ENCODE results near the gene TBC1D14.

The TBC1D14 gene

DNA sequence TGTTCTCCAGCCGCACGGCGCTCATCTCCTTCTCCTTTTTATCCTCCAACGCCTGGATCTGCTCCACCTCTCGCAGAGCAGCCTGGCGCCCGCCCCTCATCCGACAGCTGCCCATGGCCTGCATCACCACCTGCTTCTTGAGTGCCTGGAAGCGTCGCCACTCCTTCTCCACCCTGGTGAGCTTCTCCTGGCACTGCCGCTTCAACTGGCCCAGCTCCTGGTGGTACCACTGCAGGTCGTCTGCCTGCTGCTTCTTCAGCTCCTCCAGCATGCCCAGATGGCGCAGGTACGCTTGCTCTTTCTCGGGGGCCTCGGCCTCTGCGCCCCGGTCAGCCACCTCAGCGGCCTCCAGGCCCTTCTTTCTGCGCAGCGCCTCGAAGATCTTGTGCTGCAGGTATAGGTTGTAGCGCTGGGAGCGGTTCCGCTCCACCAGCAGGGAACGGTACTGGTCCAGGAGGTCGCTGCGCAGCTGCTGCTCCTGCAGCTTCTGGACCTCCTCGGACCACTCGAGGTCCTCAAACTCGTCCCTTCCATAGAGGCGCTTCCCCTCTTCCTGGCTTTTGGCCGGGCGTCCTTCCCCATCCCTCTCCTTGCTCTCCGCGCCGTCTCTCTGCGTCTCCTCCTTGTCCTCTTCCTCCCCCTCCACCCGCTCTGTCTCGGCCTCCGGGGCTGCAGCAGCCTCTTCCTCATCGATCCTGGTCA lies 132.3 kb downstream of the TBC1D14 start:
- no peaks in the 10 kb centered on the region for H3K36me3 ChIP-seq (ENCODE audit: control insufficient read depth, insufficient read depth, low read length)
- peaks cover 12% of the 10 kb centered on the region; the same call in 1 of the 2 replicates for H3K4me1 ChIP-seq (ENCODE audit: control insufficient read depth, insufficient read depth, low read length)
- H3K9me3 ChIP-seq (ENCODE audit: control insufficient read depth, insufficient read depth, low read length), result no peaks in the 10 kb centered on the region
- H3K27me3 ChIP-seq (ENCODE audit: control insufficient read depth, insufficient read depth, low read length), result peaks cover 22% of the 10 kb centered on the region
- no peak overlapping the region for H3K9ac ChIP-seq (ENCODE audit: low read depth, low read length)
- peak overlapping the region; percentile 71 for H3K4me3 ChIP-seq (ENCODE audit: low read depth, low read length)
- H3K27ac ChIP-seq (ENCODE audit: low read depth, low read length), result no peak overlapping the region

DNA sequence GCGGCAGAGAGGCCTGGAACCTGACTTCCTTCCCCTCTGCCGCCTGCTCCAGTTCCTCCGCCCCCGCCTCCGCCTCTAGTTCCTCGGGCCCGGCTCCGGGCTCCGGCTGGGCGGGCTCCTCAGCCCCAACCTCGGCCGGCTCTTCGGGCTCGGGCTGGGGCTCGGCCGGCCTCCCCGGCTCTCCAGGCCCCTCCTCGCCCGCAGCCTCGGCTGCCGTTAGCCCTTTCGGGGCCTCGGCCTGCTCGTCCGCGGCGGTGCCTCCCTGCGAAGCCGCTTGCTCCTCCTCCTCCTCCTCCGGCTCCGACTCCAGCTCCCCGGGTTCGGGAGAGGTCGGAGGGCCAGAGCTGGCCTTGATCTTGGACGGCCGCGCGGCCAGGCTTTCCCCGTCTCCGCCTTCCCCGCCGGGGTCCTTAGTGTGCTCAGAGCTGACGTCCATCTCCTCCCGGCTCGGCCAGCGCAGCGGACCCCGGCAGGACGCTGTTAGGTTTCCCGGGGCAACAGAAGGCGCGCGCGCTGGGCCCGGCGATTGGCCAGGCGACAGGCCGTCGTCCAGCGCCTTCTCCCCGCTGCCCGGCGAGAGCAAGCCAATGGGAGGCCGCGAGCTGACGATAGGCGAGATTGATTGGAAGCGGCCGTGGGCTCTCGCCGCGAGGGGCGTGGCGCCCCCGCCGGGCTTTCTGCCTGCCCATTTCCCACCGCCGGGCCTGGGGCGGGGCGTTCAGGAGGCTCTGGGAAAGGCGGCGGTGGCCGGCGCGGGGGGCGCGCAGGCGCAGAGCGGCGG lies 133.1 kb downstream of the TBC1D14 start:
- Histone ChIP-seq H3K4me3 (ENCODE audit: low read depth, low read length) (peak overlapping the region; percentile 71), H3K36me3 (ENCODE audit: control insufficient read depth, insufficient read depth, low read length) (no peaks in the 10 kb centered on the region), H3K9me3 (ENCODE audit: control insufficient read depth, insufficient read depth, low read length) (no peaks in the 10 kb centered on the region), H3K27me3 (ENCODE audit: control insufficient read depth, insufficient read depth, low read length) (peaks cover 22% of the 10 kb centered on the region), H3K27ac (ENCODE audit: low read depth, low read length) (peak overlapping the region; percentile 33), H3K4me1 (ENCODE audit: control insufficient read depth, insufficient read depth, low read length) (peaks cover 12% of the 10 kb centered on the region; the same call in 1 of the 2 replicates), H3K9ac (ENCODE audit: low read depth, low read length) (no peak overlapping the region)

DNA sequence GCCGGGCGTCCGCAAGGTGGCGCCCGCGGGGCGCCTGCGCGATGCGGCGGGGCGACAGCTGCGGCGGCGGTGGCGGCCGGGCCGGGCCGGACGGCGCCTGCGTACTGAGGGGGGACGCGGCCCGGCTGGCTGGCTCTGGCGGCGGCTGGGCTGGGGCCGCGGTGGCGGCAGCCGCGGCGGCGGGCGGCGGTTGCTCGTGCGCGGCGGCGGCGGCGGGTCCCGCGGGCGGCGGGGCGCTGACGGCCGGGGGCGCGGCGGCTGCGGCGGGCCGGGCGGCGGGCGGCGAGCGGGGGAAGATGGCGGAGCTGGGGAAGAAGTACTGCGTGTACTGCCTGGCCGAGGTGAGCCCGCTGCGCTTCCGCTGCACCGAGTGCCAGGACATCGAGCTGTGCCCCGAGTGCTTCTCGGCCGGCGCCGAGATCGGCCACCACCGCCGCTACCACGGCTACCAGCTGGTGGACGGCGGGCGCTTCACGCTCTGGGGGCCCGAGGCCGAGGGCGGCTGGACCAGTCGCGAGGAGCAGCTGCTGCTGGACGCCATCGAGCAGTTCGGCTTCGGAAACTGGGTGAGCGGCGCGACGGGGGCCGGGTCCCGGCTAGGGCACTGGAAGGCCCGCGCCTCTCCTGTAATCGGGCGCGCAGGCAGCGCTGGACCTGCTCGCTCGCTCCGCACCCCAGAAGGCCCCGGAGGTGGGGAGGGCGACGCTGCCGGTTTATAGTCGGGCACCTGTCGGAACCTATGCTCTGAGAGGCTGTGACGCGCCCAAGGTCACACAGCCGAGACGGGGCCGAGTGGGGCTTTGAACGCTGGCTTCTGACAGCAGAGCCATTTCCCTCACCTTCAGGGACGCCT lies 133.9 kb downstream of the TBC1D14 start, which contains the start of gene TADA2B:
TSS of gene TADA2B (plus strand) at position 89 of the 853 bp plus-strand sequence. CDS start at position 297, 208 bp downstream.
- peaks cover 22% of the 10 kb centered on the region for H3K27me3 ChIP-seq (ENCODE audit: control insufficient read depth, insufficient read depth, low read length)
- H3K27ac ChIP-seq (ENCODE audit: low read depth, low read length), result peak within 1 kb of the TSS; percentile 47
- peaks cover 12% of the 10 kb centered on the region; the same call in 1 of the 2 replicates for H3K4me1 ChIP-seq (ENCODE audit: control insufficient read depth, insufficient read depth, low read length)
- no peaks in the 10 kb centered on the region for H3K9me3 ChIP-seq (ENCODE audit: control insufficient read depth, insufficient read depth, low read length)
- peak within 1 kb of the TSS; percentile 97 for H3K4me3 ChIP-seq (ENCODE audit: low read depth, low read length)
- no peaks in the 10 kb centered on the region for H3K36me3 ChIP-seq (ENCODE audit: control insufficient read depth, insufficient read depth, low read length)
- peak within 1 kb of the TSS; percentile 81 for H3K9ac ChIP-seq (ENCODE audit: low read depth, low read length)

DNA sequence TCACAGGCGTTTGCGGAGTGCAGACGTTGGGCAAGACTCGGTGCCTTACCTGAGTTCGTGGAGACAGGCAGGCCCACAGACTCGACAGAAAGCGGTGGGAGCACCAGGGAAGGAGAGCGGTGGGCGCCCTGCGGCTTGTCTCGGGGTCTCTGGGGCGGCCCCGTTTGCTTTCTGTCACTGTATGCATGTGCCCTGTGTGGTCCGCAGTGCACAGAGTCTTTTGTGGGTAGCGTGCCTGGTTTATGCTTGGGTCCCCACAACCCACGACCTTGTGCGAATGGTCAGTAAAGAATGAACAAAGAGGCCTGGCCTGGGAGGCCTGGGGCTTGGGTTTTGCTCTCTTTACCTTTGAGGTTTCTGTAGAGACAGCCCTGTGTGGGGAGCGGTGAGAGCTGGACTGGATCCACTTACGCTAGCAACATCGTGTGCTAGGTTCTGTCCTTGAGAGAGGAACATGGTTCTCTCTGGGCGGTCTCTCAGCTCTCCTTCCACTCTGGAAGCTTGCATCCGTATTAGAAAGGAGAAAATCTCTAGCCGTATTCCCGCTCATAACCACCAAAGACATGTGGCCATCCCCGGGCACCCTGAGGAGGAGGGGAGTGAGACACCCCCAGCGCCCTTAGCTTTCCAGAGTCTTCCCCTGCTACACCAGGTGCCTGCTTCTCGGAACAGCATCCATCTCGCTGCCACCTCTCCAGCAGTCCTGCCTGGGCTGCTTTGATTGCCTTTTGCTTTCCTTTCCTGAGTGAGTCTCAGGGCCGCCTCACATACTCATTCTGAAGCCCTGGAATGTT lies 134.7 kb downstream of the TBC1D14 start:
- peak overlapping the region; percentile 81; the same call in 1 of the 2 replicates for H3K9ac ChIP-seq (ENCODE audit: low read depth, low read length)
- no peaks in the 10 kb centered on the region for H3K36me3 ChIP-seq (ENCODE audit: control insufficient read depth, insufficient read depth, low read length)
- no peaks in the 10 kb centered on the region for H3K9me3 ChIP-seq (ENCODE audit: control insufficient read depth, insufficient read depth, low read length)
- H3K4me3 ChIP-seq (ENCODE audit: low read depth, low read length), result peak overlapping the region; percentile 97
- peaks cover 22% of the 10 kb centered on the region for H3K27me3 ChIP-seq (ENCODE audit: control insufficient read depth, insufficient read depth, low read length)
- H3K4me1 ChIP-seq (ENCODE audit: control insufficient read depth, insufficient read depth, low read length), result peaks cover 12% of the 10 kb centered on the region; the same call in 1 of the 2 replicates
- no peak overlapping the region for H3K27ac ChIP-seq (ENCODE audit: low read depth, low read length)

DNA sequence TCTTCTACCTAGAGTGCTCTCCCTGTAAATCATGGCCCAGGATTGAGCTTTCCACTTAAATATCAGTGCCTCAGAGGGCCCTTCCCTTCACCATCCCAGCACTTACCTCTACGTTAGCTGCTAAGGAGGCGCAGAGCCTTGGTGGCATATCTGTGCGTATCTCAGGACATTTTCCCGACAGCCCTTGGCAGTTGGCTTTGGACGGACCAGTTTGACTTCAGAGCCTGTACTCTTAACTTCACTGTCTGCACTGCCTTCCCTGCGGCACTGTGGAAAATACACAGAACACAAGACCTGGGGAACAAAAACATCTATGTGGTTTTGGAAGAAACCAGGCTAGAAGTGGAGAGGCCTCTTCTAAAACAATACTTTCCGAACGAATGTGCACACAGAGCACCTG lies 135.9 kb downstream of the TBC1D14 start:
- Histone ChIP-seq H3K4me1 (ENCODE audit: control insufficient read depth, insufficient read depth, low read length) (peaks cover 12% of the 10 kb centered on the region; the same call in 1 of the 2 replicates), H3K9me3 (ENCODE audit: control insufficient read depth, insufficient read depth, low read length) (no peaks in the 10 kb centered on the region), H3K36me3 (ENCODE audit: control insufficient read depth, insufficient read depth, low read length) (no peaks in the 10 kb centered on the region), H3K4me3 (ENCODE audit: low read depth, low read length) (no peak overlapping the region), H3K27me3 (ENCODE audit: control insufficient read depth, insufficient read depth, low read length) (peaks cover 22% of the 10 kb centered on the region), H3K9ac (ENCODE audit: low read depth, low read length) (no peak overlapping the region), H3K27ac (ENCODE audit: low read depth, low read length) (no peak overlapping the region)

DNA sequence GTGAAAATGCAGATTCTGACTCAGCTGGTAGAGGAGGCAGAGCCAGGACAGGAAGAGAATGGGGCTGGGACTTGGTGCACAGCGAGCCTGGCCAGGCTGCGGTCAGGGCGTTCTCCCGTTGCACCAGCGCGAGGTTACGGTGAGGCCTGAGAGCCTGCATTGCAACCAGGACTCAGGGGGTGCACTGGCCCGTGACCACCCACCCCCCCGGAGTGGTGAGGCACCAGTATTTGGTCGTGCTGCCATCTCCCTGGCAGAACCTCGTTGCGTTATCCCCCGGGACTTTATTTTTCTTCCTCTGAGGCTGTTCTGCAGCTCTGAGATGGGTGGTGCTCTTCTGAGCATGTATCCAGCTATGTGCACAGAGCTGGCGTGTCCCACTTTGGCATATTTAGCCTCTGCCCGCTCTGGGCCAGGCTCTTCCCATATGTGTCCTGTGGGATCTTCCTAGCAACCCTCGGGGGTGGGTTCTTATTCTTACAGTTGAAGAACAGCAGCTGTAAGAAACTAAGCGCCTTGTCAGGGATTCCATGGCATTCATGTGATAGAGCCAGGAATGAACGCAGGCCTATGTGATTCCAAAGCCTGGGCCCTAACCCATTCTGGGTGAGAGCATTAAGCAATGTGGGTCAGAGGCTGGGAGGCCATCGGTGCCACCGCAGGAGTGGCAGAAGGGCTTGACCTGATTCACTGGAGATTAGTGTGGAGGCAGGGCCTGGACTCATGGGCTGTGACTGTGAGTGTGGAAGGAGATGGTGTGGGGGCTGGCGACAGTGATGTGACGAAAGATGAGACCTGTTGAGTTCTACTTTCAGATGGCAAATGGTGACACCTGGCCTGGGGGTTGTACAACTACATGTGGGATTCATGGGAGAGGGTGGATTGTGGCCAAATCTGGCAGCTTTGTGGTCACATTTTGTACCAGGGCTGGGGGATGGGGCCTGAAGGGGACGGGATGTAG lies 136.6 kb downstream of the TBC1D14 start:
- peaks cover 15% of the 10 kb centered on the region for H3K27me3 ChIP-seq (ENCODE audit: control insufficient read depth, insufficient read depth, low read length)
- H3K27ac ChIP-seq (ENCODE audit: low read depth, low read length), result no peak overlapping the region
- H3K9me3 ChIP-seq (ENCODE audit: control insufficient read depth, insufficient read depth, low read length), result no peaks in the 10 kb centered on the region
- H3K36me3 ChIP-seq (ENCODE audit: control insufficient read depth, insufficient read depth, low read length), result no peaks in the 10 kb centered on the region
- H3K4me3 ChIP-seq (ENCODE audit: low read depth, low read length), result no peak overlapping the region
- H3K4me1 ChIP-seq (ENCODE audit: control insufficient read depth, insufficient read depth, low read length), result peaks cover 12% of the 10 kb centered on the region; the same call in 1 of the 2 replicates
- H3K9ac ChIP-seq (ENCODE audit: low read depth, low read length), result no peak overlapping the region

DNA sequence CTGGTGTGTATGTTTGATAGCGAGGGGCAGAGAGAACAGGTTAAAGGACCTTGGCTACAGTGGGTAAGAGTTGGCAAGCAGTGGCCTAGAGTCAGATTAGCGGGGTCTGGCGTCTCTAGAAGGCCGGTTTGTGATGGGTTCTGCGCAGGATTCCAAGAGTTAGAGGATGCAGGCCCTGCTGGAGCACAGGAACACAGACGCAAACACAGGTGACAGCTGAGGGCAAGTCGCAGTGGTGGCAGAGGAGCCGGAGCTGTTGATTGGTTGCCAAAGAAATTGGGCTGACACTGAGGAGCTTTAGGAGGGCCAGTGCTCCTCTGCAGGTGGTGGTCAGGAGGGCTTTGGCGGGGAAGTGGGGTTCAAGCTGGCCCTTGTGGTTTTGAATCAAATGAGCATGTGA lies 137.3 kb downstream of the TBC1D14 start:
- no peaks in the 10 kb centered on the region for H3K9me3 ChIP-seq (ENCODE audit: control insufficient read depth, insufficient read depth, low read length)
- no peak overlapping the region for H3K4me3 ChIP-seq (ENCODE audit: low read depth, low read length)
- peaks cover 12% of the 10 kb centered on the region; the same call in 1 of the 2 replicates for H3K4me1 ChIP-seq (ENCODE audit: control insufficient read depth, insufficient read depth, low read length)
- H3K9ac ChIP-seq (ENCODE audit: low read depth, low read length), result no peak overlapping the region
- H3K27ac ChIP-seq (ENCODE audit: low read depth, low read length), result no peak overlapping the region
- peaks cover 7% of the 10 kb centered on the region for H3K27me3 ChIP-seq (ENCODE audit: control insufficient read depth, insufficient read depth, low read length)
- H3K36me3 ChIP-seq (ENCODE audit: control insufficient read depth, insufficient read depth, low read length), result no peaks in the 10 kb centered on the region

DNA sequence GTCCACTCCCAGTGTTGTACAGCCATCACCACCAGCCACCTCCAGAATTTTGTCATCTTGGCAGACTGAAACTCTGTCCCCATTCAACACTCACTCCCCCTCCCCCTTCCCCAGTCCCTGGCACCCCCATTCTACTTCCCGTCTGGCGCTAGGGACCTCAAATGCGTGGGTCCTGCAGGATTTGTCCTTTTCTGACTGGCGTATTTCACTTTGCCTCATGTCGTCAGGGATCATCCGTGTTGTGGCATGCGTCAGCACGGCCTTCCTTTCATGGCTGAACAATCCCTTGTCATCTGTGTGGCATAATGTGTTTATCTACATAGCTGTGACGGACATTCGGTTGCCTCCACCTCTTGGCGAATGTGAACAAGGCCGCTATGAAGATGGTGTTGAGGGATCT lies 139.0 kb downstream of the TBC1D14 start:
- H3K27me3 ChIP-seq (ENCODE audit: control insufficient read depth, insufficient read depth, low read length), result peaks cover 4% of the 10 kb centered on the region; the same call in 1 of the 2 replicates
- H3K4me3 ChIP-seq (ENCODE audit: low read depth, low read length), result no peak overlapping the region
- no peak overlapping the region for H3K27ac ChIP-seq (ENCODE audit: low read depth, low read length)
- H3K9me3 ChIP-seq (ENCODE audit: control insufficient read depth, insufficient read depth, low read length), result no peaks in the 10 kb centered on the region
- peaks cover 12% of the 10 kb centered on the region; the same call in 1 of the 2 replicates for H3K4me1 ChIP-seq (ENCODE audit: control insufficient read depth, insufficient read depth, low read length)
- no peaks in the 10 kb centered on the region for H3K36me3 ChIP-seq (ENCODE audit: control insufficient read depth, insufficient read depth, low read length)
- H3K9ac ChIP-seq (ENCODE audit: low read depth, low read length), result no peak overlapping the region

DNA sequence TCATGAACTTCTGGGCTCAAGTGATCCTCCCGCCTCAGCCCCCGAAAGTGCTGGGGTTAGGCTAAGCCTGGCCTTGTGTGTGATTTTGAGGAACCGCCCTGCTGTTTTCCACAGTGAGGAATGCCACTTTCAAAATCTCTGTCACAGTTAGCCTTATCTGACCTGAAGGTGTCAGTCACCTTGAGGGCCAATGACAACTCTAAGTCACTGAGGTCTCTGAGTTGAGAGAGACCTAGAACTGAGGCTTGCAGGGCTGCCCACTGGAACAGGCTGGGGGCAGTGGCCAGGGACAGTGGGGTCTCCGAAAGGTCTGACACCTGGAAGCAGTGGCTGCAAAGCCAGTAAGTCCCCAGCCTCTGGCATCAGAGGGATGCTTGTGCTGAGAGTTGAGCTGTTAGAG lies 139.7 kb downstream of the TBC1D14 start:
- H3K4me1 ChIP-seq (ENCODE audit: control insufficient read depth, insufficient read depth, low read length), result peaks cover 10% of the 10 kb centered on the region; the same call in 1 of the 2 replicates
- no peak overlapping the region for H3K27ac ChIP-seq (ENCODE audit: low read depth, low read length)
- no peak overlapping the region for H3K4me3 ChIP-seq (ENCODE audit: low read depth, low read length)
- H3K9me3 ChIP-seq (ENCODE audit: control insufficient read depth, insufficient read depth, low read length), result no peaks in the 10 kb centered on the region
- H3K27me3 ChIP-seq (ENCODE audit: control insufficient read depth, insufficient read depth, low read length), result no peaks in the 10 kb centered on the region; the same call in 1 of the 2 replicates
- H3K9ac ChIP-seq (ENCODE audit: low read depth, low read length), result no peak overlapping the region
- H3K36me3 ChIP-seq (ENCODE audit: control insufficient read depth, insufficient read depth, low read length), result peaks cover 5% of the 10 kb centered on the region

Data from HUES48 (cell line).